Activated naive CD4-positive, alpha-beta T cell (primary cell): ENCODE data around the gene SOX15.
"Not testable (repeated sequence)": the region's sequence is repeated elsewhere in the genome, so short reads cannot be mapped to it uniquely, and the experiment has no call there.

Experiments used
- DNase-seq, 4 experiments: peaks; one replicate each; lab custom pipeline; 2025; lab: John Stamatoyannopoulos, UW

Gene SOX15

DNA sequence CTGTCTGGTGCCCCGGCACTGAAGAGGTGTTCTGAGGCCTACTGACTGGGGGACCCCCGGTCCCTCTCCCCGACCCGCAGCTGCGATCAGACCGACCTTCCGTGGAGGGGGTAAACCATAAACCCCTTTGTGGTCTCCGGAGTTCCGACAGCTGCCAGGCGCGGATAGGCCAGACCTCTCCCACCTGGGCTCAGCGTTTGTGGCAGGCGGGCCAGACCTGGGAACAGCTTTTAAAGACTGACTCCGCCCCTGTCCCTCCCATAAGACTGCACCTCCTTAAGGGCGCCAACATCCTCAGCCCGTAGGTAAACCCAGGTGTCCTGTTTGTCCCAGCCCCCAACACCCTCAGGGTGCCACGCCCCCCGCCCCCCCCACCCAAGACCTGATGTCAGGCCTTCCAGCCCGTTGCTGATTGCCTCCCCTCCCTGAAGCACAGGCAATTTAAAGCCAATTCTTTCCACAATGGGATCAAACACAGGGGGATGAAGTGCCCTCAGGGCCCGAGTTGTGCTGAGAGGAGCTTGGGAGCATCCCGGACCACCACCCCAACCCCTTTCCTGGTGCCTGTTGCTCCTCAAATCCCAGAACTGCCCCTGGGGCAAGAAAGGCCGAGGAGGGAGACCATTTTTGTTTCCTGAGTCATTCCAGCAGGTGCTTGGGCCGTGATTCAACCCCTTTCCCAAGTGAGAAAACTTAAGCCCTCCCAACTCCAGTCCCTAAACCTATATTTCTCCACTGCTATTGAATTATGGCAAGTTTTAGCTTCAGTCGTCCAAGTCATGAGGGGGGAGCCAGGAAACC, at the start of gene SOX15:
TSS of gene SOX15 (minus strand) at position 204 of the 801 bp plus-strand sequence. CDS start 418 bp downstream, outside the sequence.
- no peak for DNase-seq

DNA sequence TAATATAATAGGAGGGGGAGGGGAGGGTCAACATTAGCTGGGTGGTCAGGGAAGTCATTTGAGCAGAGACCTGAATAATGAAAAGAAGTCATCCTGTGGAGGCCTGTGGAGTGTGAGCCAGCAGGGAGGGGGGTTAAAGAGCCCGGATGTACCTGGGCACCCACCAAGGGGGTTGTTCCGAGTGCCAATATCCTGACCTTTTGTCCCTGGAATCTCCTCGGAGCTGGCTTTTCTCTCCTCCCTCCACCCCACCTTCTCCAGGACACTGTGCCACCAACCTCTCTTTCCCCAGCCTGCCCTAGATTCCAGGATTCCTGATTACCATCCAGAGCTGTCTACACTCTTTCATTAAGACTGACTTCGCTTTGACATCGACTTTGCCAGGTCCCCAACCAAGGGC, 46.3 kb upstream of the SOX15 start:
- DNase-seq = no peak

DNA sequence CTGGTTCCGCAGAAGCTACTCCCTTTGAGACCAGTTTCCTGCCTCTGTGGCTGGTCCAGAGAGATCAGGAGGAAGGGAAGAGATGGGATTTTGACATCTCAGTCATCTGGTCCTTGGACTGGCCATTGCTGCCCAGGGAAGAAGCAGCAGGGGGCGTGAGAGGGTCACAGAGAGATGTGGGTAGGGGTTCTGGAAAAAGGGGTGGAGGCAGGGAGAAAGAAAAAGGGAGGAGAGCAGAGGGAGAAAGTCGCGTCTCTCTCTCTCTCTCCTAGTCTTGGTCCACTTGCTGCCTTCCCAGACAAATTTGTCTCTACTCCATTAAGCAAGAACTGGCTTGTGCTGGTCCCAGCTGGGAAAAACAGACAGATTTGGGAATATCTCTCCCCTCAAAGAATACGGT, 44.5 kb upstream of the SOX15 start:
- no peak for DNase-seq

DNA sequence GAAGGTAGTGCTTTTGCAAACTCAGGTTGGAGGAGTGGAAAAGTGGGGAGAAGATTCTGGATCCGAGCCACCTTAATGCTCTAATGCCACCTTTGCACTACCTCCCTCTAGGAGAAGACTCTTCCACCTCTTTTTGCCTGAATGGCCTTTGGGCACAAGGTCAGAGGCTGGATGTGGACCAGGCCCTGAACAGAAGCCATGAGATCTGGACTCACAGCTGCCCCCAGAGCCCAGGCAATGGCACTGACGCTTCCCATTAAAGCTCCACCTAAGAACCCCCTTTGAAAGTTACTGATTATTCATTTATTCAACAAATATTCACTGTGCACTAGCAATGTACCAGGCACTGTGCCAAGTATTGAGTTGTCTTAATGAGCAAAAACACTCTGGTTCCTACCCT, 43.2 kb upstream of the SOX15 start:
- DNase-seq = no peak

DNA sequence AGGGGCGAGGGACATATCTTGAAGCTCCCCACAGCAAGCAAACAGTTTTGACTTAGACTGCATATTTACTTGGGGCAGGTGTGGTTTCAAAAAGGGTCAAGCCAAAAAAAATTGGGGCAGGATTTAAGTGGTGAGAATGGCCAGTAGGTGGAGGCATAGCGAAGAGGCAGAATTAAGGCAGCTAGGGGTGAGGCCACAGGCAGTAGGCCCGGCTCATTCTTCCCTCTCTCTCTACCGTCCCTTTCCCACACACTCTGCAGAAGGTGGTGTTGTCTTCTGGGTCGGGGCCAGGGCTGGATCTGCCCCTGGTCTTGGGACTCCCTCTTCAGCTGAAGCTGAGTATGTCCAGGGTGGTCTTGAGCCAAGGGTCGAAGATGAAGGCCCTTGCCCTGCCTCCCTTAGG, 42.6 kb upstream of the SOX15 start:
- DNase-seq = no peak

DNA sequence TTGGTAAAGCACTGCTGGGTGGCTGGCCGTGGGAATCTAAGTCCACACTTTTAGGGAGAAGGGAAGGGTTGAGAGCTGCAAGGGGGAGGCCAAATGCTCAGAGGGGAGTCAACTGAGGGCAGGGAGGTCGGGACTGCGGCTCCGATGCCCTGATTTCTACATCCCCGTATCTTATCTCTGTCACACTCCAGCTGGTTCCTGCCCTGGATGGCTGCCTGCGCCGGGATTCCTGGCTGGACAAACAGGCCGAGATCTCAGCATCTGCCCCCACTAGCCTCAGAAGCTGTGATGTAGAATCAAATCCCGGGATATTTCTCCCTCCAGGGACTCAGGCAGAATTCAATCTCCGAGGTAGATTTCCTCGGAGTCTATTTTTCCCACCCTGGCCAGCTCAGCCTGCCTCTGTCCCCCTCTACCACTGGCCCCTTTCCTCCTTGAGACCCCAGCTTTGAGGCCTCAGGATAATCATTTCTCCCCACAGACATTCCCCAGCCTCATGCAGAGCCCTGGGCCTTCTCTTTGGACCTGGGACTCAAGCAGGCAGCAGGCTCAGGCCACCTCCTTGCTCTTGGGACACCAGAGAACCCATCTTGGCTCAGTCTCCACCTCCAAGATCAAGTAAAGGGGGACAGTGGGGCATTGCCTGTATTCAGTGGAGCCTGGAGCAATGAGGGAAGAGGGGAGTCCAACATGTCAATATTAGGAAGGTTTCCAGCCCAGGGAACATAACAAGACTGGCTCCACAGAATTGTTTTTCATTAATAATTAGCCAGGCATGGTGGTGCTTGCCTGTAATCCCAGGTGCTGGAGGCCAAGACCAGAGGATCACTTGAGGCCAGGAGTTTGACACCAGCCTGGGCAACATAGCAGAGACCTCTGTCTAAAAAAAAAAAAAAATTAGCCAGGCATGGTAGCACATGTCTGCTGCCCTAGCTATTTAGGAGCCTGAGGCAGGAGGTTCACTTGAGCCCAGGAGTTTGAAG, 41.8 kb upstream of the SOX15 start:
- no peak for DNase-seq

DNA sequence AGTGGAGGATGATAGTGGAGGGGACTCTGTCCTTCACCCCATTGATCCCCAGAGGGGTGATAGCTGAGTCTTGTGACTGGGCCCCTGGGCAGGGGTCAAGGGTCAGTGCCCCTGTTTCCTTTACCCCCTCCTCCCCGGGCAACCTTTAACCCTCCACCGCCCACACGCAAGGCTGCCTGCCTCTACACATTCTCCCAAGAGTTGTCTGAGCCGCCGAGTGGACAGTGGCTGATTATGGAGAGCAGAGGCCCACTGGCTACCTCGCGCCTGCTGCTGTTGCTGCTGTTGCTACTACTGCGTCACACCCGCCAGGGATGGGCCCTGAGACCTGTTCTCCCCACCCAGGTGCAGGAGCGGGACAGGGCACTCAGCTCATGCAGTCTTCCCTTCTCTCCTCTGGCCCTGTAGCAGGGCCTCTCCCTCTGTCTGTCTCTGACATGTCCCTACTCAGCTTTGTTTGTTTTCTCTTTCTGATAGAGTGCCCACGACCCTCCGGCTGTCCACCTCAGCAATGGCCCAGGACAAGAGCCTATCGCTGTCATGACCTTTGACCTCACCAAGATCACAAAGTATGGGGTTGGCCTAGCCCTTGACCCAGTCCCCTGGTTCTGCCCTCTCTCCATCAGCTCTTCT, 40.2 kb upstream of the SOX15 start, which contains the start of gene SHBG:
TSS of gene SHBG (plus strand) at position 197 of the 633 bp plus-strand sequence. CDS start at position 235, 38 bp downstream.
- no peak for DNase-seq

DNA sequence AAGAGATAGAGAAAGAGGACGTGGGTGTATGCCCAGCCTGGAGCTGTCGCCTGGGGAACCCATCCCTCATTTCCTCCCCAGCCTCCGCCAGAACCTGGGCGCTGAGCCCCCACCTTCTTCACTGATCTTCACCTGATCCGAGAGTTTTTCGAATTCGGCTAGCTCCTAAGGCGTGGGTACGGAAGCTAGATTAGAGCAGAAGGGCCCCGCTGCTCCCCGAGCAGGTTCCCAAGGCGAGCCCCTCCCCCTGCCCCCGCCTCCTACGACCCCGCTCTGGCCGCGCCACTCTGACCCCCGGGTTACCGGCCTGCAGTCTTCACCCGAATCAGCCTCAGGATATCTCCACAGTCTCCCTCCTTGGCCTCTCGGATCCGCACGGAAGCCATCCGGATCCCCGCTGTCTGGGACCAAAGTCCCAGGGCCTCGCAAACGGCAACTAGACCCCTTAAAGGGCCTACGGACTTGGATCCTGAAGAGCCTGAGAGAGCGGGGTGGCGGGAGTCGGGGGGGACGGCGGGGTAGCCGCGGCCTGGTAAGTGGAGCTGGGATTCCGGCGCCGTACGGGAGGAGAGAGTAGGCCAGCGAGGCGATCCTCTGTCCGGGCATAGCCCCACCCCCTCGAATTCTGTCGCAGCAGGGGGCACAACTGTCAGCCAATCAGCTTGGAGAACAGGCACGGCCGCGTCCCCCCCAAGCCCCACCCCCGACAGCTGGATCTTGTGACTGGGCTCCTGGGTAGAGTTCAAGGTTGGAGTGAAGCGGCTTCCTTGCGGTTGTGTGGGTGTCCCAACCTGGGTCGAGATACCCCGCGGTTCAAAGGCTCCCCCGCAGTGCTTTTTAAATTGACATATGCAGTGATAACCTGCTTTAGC, 37.6 kb upstream of the SOX15 start, which contains the start of gene SAT2:
TSS of gene SAT2 (minus strand) at position 572 of the 872 bp plus-strand sequence. CDS start at position 386, 186 bp downstream.
- DNase-seq = peak; percentile 52 to 77 (median 62)

DNA sequence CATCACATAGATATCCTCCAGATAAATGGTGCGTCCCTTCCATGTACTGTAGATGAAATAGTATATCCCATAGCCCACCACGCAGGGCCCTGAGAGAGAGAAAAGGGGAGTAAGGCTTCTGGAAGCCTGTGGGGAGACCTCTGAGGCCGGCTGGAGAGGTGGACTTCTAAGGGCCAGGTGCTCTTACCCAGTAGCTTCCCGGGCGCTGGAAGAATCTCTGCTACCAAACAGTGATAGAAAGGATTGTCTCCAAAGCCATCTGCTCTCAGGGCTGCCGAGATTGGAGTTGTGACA, 37.0 kb upstream of the SOX15 start:
- DNase-seq = no peak

DNA sequence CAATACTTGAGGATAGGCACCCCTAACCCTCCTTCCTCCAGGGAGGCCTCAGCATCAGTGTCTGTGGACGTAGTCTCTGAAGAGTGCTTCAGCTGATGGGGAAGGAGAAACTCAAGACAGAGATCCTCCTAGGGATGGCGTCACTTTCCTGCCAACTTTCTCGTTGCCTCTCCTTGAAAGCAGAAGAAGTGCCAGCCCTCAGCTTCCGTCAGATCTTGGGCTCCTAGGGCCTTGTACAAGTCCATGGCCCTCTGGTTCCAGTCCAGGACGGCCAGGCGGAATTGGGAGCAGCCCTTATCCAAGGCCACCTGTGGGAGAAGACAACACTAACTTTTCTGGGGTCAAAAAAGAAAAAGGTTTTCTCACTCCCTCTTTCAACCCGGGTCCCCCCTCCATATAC, 36.4 kb upstream of the SOX15 start:
- no peak for DNase-seq

DNA sequence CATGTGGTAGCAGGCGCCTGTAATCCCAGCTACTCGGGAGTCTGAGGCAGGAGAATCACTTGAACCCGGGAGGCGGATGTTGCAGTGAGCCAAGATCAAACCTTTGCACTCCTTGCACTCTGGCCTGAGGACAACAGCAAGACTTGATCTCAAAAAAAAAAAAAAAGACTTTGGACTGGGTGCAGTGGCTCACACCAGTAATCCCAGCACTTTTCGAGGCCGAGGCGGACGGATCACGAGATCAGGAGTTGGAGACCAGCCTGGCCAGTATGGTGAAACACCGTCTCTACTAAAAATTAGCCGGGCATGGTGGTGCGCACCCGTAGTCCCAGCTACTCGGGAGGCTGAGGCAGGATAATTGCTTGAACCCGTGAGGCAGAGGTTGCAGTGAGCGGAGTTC, 35.9 kb upstream of the SOX15 start:
- DNase-seq = not testable (repeated sequence)

DNA sequence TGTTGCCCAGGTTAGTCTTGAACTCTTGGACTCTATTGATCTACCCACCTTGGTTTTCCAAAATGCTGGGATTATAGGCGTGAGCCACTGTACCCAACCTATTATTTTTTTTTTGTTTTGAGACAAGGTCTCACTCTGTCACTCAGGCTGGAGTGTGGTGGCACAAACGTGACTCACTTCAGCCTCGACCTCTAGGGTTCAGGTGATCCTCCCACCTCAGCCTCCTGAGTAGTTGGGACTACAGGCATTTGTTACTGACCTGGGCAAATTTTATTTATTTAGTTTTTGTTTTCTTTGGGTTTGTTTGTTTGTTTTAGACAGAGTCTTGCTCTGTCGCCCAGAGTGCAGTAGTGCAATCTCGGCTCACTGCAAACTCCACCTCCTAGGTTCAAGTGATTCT, 33.8 kb upstream of the SOX15 start:
- no peak for DNase-seq

DNA sequence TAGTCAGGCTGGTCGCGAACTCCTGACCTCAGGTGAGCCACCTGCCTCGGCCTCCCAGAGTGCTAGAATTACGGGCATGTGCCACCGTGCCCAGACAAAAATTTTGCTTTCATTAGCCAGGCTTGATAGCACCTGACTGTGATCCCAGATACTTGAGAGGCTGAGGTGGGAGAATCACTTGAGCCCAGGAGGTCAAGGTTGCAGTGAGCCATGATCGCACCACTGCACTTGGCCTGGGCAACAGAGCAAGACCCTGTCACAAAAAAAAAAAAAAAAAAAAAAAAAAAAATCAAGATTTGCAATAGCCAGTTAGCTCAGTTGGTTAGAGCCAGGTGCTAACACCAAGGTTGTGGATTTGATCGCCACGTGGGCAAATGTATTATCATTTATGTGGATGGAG, 30.9 kb upstream of the SOX15 start:
- DNase-seq = no peak

DNA sequence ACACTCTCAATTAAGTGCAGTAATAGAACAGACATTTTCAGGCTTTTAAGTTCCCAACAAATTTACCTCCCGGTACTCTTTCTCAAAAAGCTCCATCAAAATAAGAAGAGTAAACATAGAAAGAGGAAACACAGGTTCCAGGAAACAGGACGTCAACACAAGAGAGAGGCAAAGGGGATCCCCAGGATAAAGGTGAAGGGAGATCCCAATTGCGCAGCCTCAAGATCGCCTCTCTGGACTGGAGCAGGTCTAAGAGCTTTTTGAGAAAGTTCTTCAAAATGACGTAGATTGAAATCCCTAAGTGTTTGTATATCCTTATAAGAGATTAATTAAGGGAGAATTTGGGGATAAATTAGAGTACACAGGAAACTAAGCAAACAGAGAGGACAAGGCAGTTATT, 28.7 kb upstream of the SOX15 start:
- DNase-seq = no peak

DNA sequence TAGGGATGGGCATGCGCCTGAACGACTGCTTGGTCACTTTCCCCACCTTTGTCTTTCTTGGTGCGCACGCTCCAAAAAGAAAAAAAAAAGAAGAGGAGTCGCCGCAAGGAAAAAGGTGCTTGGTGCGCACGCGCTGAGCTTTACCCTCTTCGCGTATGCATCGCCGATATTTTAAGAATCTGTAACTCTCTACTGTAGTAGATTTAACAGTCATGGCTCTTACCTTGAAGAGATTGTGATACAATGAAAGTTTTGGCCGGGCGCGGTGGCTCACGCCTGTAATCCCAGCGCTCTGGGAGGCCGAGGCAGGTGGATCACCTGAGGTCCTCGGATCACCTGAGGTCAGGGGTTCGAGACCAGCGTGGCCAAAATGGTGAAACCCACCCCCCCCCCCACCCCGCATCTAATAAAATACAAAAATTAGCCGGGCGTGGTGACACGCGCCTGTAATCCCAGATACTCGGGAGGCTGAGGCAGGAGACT, 25.4 kb upstream of the SOX15 start:
- DNase-seq = no peak

DNA sequence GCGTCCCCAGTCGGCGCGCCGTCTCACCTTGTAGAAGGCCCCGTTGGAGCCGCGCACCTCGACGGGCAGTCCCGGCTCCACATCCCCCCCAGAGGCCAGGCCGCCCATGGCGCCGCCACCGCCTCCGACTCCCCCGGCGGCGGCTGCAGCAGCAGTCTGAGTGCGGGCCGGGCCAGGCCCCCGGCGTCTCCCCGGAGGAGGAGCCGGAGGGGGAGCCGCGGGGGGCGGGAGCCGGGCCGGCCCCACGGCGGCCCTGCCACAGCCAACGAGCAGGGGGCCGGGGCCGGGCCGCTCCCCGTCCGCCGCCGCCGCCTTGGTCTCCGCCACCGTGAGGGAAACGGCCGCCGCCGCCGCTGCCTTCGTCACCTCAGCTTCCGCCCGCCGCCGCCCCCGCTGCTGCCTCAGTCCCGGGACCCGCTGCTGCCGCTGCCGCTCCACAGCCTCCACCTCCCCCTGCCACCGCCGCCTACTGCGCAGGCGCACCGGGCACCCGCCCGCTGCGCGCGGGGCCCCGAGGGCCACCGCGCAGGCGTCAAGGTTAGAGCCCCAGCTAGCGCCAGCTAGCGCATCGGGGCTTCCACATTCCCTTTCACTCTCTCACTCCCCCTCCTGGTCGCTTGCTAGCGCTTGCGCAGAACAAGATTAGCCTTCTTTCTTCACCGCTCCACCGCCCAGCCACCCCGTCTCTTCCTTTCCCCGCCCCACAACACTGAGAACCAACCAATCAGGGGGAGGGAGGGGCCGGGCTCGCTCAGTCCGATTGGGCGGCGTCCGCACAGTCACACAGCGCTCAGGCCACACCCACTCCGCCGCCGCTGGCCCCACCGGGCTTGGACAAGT, 24.8 kb upstream of the SOX15 start, which contains the start of gene FXR2:
TSS of gene FXR2 (minus strand) at position 473 of the 840 bp plus-strand sequence. CDS start at position 108, 365 bp downstream.
- peak; percentile 94 to 100 (median 96) for DNase-seq

DNA sequence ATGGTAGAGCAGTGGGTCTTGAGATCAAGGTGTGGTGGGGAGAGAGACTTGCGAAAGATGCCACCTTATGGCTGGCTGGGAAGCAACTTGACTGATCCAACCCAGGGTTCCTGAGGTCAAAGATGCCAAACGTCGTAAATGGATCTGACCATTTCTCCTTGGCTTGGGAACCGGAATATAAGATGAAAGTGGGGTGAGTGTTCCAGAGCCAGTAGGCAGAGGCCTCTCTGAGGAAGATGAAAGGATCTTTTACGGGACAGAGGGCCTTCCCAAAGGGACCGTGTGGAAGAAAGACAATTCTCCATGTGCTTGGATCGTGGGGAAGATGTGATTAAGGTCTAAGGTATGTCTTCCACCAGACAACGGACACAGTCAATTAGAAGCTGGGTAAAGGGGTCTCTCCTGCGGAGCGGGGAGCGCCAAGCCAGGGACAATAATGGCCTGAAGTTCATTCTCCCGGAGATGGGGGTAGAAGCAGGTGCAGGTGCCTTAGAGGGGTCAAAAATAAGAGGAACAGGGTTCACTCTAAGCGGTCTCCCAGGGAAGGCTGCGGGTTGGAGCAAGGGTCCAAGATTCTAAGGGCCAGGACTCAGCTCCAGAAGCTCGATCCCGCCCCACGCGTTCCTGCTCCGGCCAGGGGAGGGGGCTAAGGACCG, 24.0 kb upstream of the SOX15 start:
- no peak for DNase-seq

DNA sequence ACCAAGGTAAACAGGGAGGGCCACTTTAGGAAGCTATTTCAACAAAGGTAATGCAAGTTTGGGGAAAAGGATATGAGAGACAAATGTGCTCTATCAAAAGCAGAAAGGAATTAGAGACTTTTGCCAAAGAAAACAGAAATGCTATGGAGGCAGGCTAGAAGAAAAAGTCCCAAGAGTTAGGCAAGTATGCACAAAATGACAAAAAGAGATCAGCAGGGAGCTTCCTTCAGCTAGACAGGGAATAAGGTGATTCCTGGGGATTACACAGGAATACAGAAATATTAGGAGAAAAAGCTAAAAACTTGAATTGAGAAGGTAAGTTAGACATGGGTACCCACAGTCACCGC, 22.4 kb upstream of the SOX15 start:
- no peak for DNase-seq

DNA sequence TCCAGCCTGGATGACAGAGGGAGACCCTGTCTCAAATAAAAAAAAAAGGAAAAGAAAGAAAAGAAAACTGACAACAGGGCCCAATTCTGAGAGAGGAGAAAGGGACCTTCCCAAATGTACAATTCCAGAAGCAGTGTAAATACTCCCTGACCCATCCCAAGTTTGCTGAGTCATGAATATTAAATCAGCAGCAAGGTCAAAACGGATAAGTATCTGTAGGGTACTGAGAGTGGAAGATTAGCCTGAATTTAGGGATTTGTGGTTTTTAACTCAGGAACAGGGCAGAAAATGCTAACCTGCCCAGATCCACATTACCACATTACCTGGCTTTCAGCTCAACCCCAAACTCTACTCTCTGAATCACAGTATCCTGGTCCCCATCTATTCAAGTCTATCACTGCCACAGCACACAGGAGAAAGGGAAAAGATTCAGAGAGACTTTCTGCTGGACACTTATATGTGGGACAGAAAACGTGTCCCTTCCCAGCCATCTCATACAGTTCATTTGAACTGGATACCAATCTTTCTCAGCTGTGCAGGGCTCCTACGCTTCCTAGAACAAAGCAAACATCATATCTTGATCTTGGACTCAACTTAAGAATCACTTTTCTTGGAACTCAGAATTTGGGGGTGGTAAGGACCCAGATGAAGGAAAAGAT, 21.9 kb upstream of the SOX15 start:
- no peak for DNase-seq
